HEK293T (cell line): ENCODE results near the gene TBC1D22A.

ENCODE experiments used
- ARNT ChIP-seq: fragments of 450-650 bp; IDR thresholded peaks from 2 replicates; pipeline ENCODE4 v1.6.1; 2017; ENCODE audit warnings: mild to moderate bottlenecking
- CTBP1 ChIP-seq: fragments of 450-650 bp; IDR thresholded peaks from 2 replicates; pipeline ENCODE4 v1.6.1; 2016; ENCODE audit warnings: borderline replicate concordance
- ELF4 ChIP-seq: fragments of 450-650 bp; IDR thresholded peaks from 2 replicates; pipeline ENCODE4 v1.6.1; 2017; ENCODE audit warnings: antibody characterized with exemption
- FOXA1 ChIP-seq: fragments of 450-650 bp; IDR thresholded peaks from 2 replicates; pipeline ENCODE4 v1.6.1; 2016; ENCODE audit warnings: mild to moderate bottlenecking
- FOXK2 ChIP-seq: fragments of 450-650 bp; IDR thresholded peaks from 2 replicates; pipeline ENCODE4 v1.6.1; 2016; ENCODE audit warnings: mild to moderate bottlenecking
- HDGF ChIP-seq: fragments of 450-650 bp; IDR thresholded peaks from 2 replicates; pipeline ENCODE4 v1.6.1; 2017; ENCODE audit warnings: antibody characterized with exemption, borderline replicate concordance
- LEF1 ChIP-seq: fragments of 450-650 bp; IDR thresholded peaks from 2 replicates; pipeline ENCODE4 v1.6.1; 2017; ENCODE audit warnings: mild to moderate bottlenecking, borderline replicate concordance
- NFRKB ChIP-seq: fragments of 450-650 bp; IDR thresholded peaks from 2 replicates; pipeline ENCODE4 v1.6.1; 2016; ENCODE audit warnings: mild to moderate bottlenecking, moderate library complexity
- SP1 ChIP-seq: fragments of 450-650 bp; IDR thresholded peaks from 2 replicates; pipeline ENCODE4 v1.6.1; 2017
- SUZ12 ChIP-seq: fragments of 450-650 bp; IDR thresholded peaks from 2 replicates; pipeline ENCODE4 v1.6.1; 2016; ENCODE audit warnings: mild to moderate bottlenecking
- ZNF384 ChIP-seq: fragments of 450-650 bp; IDR thresholded peaks from 2 replicates; pipeline ENCODE4 v1.6.1; 2016

GRCh38 chr22:47089796-47090460 lies 327.5 kb downstream of the TBC1D22A start:
- TF ChIP-seq NFRKB (no peak), CTBP1 (no peak), SUZ12 (no peak), HDGF (no peak), FOXA1 (no peak), LEF1 (no peak), ELF4 (no peak), SP1 (no peak), ZNF384 (no peak), ARNT (no peak), FOXK2 (no peak)
